ENCODE measurements around the gene PRSS33. TPM values are rescaled to one million over a fixed set of nuclear protein-coding genes. Genes with fewer than 3 reads are reported as not detected.

Gene PRSS33
- total RNA-seq, 1 donor from 2014 or later, result not detected

- DNase-seq (ENCODE audit: low read depth), result no peak
- TF ChIP-seq CTCF (IDR thresholded peaks at IDR 0.05; ENCODE audit: insufficient read depth, low read length, poor library complexity, severe bottlenecking), result peak; percentile 17
- Histone ChIP-seq H3K27me3 (ENCODE audit: control insufficient read depth, insufficient read depth, low read length) (no peaks in the 10 kb centered on the region), H3K4me3 (ENCODE audit: low read depth, low read length) (no peak overlapping the region), H3K36me3 (ENCODE audit: control insufficient read depth, insufficient read depth, low read length) (peaks cover 7% of the 10 kb centered on the region)
These were observed 17.1 kb downstream of the PRSS33 start for GRCh38 chr16:2770057-2770951.

GRCh38 chr16:2769675-2770056 is 17.7 kb downstream of the PRSS33 start:
- Histone ChIP-seq H3K4me3 (ENCODE audit: low read depth, low read length) (no peak overlapping the region), H3K36me3 (ENCODE audit: control insufficient read depth, insufficient read depth, low read length) (peaks cover 7% of the 10 kb centered on the region), H3K27me3 (ENCODE audit: control insufficient read depth, insufficient read depth, low read length) (no peaks in the 10 kb centered on the region)
- no peak for TF ChIP-seq CTCF (IDR thresholded peaks at IDR 0.05; ENCODE audit: insufficient read depth, low read length, poor library complexity, severe bottlenecking)
- DNase-seq (ENCODE audit: low read depth), result no peak

- no peaks in the 10 kb centered on the region for H3K27me3 ChIP-seq (ENCODE audit: control insufficient read depth, insufficient read depth, low read length)
- no peak for DNase-seq (ENCODE audit: low read depth)
- TF ChIP-seq CTCF (IDR thresholded peaks at IDR 0.05; ENCODE audit: insufficient read depth, low read length, poor library complexity, severe bottlenecking), result no peak
- no peak overlapping the region for H3K4me3 ChIP-seq (ENCODE audit: low read depth, low read length)
- peaks cover 7% of the 10 kb centered on the region for H3K36me3 ChIP-seq (ENCODE audit: control insufficient read depth, insufficient read depth, low read length)
These were observed 18.2 kb downstream of the PRSS33 start for GRCh38 chr16:2769100-2769529.

GRCh38 chr16:2768403-2769089 is 18.8 kb downstream of the PRSS33 start:
- Histone ChIP-seq H3K36me3 (ENCODE audit: control insufficient read depth, insufficient read depth, low read length) (peaks cover 7% of the 10 kb centered on the region), H3K4me3 (ENCODE audit: low read depth, low read length) (no peak overlapping the region), H3K27me3 (ENCODE audit: control insufficient read depth, insufficient read depth, low read length) (no peaks in the 10 kb centered on the region)
- no peak for DNase-seq (ENCODE audit: low read depth)
- no peak for TF ChIP-seq CTCF (IDR thresholded peaks at IDR 0.05; ENCODE audit: insufficient read depth, low read length, poor library complexity, severe bottlenecking)

- Histone ChIP-seq H3K36me3 (ENCODE audit: control insufficient read depth, insufficient read depth, low read length) (peaks cover 7% of the 10 kb centered on the region), H3K4me3 (ENCODE audit: low read depth, low read length) (no peak overlapping the region), H3K27me3 (ENCODE audit: control insufficient read depth, insufficient read depth, low read length) (no peaks in the 10 kb centered on the region)
- TF ChIP-seq CTCF (IDR thresholded peaks at IDR 0.05; ENCODE audit: insufficient read depth, low read length, poor library complexity, severe bottlenecking), result no peak
- no peak for DNase-seq (ENCODE audit: low read depth)
These were observed 19.5 kb downstream of the PRSS33 start for GRCh38 chr16:2767891-2768290.
